Measurements from ENCODE around the gene DDX17. TPM values are rescaled to one million over a fixed set of nuclear protein-coding genes. Genes with fewer than 3 reads are reported as not detected.

The DDX17 gene
- total RNA-seq, 6 donors from 2014 or later = 428 to 2,078 (median 621) TPM

DNA sequence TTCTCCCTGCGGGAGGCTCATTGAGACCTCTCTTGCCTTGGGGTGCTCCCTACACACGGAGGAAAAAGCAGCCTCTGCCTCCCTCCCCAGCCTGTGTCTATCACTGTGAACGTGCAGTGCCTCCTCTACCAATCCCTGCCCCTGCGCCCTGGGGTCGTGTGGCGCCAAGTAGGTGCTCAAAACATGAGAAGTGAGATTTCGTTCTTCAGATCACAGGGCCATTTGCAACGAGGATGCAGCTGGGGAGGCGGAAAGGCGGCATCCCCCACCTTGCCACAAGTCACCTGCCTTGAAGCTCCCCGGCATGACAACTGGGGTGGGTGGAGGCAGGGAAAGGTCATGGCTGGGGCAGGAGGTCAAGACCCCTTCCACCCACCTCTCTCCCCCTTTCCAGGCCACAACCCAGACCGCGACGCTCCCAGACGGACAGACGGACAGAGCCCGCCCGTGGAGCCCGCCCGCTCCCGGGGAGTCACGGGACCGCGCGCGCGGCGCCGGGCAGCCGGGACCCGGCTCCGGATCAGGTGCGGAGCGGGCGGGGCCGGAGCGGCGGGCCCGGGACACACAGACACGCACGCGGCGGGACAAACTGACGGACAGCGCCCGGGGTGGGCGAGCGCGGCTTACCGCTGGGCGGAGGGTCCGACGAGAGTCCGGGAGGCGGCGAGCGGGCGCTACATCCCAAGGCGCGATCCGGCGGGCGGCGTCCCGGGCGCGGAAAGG is 51.6 kb downstream of the DDX17 start:
- peak in 1 of 2 donors; percentile 86 for DNase-seq

GRCh38 chr22:38453996-38454352 is 52.1 kb downstream of the DDX17 start:
- DNase-seq (no peak), ATAC-seq (ENCODE audit: low FRiP score in 2 of 2) (no peak)
- no peaks in the 10 kb centered on the region for H3K36me3 ChIP-seq
- 16 to 42% methylated on average over 2 to 3 of the region's 3 CpGs for WGBS, 2 donors
- TF ChIP-seq EP300 (IDR thresholded peaks at IDR 0.05) = no peak
- H3K27me3 ChIP-seq = peaks cover 3 to 35% (median 22%) of the 10 kb centered on the region in 4 donors
- no peak overlapping the region for H3K4me3 ChIP-seq
- H3K4me1 ChIP-seq = peaks cover 15 to 22% (median 18%) of the 10 kb centered on the region in 4 donors
- H3K27ac ChIP-seq = no peak overlapping the region
- H3K9me3 ChIP-seq = no peaks in the 10 kb centered on the region

More for the DNA sequence above, 51.6 kb downstream of the DDX17 start:
- Histone ChIP-seq H3K9me3 (no peaks in the 10 kb centered on the region), H3K27me3 (peaks cover 3 to 35% (median 22%) of the 10 kb centered on the region in 4 donors), H3K4me1 (peaks cover 15 to 22% (median 18%) of the 10 kb centered on the region in 4 donors), H3K4me3 (peak overlapping the region in 3 of 4 donors; percentile 41 to 52 (median 48)), H3K27ac (no peak overlapping the region), H3K36me3 (no peaks in the 10 kb centered on the region)
- no peak for TF ChIP-seq POLR2AphosphoS5 (IDR thresholded peaks at IDR 0.05)
- no peak for TF ChIP-seq POLR2A (IDR thresholded peaks at IDR 0.05)
- ATAC-seq (ENCODE audit: low FRiP score in 2 of 2) = no peak
- 9 to 26% methylated on average over 10 to 22 of the region's 67 CpGs for WGBS, 2 donors

DNA sequence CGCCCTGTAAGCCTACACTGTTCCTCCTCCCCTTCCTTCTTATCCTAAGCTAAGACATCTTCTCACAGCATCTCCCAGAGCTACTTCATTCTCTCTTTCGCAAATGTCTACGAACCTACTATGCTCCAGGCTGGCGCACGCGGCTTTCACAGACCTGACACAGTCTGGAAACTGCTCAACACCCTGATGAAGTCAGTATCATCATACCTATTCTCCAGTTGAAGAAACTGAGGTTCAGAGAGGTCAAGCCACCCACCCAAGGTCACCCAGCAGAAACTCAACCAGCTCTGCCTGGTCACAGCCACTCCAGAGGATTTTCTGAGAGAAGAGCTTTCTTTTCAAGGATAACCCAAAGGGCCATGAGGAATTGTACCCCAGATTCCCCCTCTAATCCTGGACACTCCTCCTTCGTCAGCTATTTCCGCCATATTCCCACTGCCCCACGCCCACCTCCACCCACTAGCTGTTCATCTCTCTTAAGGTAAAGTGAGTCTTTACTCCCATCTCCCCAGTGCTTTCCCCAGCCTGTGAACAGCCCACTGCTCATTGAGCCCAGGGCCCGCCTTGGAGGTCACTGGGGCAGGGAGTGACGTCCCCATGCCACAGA is 52.9 kb downstream of the DDX17 start:
- Histone ChIP-seq H3K27ac (no peak overlapping the region), H3K9me3 (no peaks in the 10 kb centered on the region), H3K36me3 (no peaks in the 10 kb centered on the region), H3K27me3 (peaks cover 3 to 35% (median 22%) of the 10 kb centered on the region in 4 donors), H3K4me1 (peaks cover 15 to 22% (median 18%) of the 10 kb centered on the region in 4 donors), H3K4me3 (no peak overlapping the region)
- 83 to 86% methylated on average over 11 of the region's 11 CpGs for WGBS, 2 donors
- TF ChIP-seq POLR2A (IDR thresholded peaks at IDR 0.05) (no peak), POLR2AphosphoS5 (IDR thresholded peaks at IDR 0.05) (no peak), EP300 (IDR thresholded peaks at IDR 0.05) (no peak)
- TF ChIP-seq, protein P1, sequence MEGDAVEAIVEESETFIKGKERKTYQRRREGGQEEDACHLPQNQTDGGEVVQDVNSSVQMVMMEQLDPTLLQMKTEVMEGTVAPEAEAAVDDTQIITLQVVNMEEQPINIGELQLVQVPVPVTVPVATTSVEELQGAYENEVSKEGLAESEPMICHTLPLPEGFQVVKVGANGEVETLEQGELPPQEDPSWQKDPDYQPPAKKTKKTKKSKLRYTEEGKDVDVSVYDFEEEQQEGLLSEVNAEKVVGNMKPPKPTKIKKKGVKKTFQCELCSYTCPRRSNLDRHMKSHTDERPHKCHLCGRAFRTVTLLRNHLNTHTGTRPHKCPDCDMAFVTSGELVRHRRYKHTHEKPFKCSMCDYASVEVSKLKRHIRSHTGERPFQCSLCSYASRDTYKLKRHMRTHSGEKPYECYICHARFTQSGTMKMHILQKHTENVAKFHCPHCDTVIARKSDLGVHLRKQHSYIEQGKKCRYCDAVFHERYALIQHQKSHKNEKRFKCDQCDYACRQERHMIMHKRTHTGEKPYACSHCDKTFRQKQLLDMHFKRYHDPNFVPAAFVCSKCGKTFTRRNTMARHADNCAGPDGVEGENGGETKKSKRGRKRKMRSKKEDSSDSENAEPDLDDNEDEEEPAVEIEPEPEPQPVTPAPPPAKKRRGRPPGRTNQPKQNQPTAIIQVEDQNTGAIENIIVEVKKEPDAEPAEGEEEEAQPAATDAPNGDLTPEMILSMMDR (IDR thresholded peaks at IDR 0.05) = no peak
- DNase-seq = no peak
- no peak for ATAC-seq (ENCODE audit: low FRiP score in 2 of 2)

- no peak for TF ChIP-seq EP300 (IDR thresholded peaks at IDR 0.05)
- Histone ChIP-seq H3K27me3 (peaks cover 3 to 35% (median 22%) of the 10 kb centered on the region in 4 donors), H3K4me3 (no peak overlapping the region), H3K9me3 (no peaks in the 10 kb centered on the region), H3K36me3 (no peaks in the 10 kb centered on the region), H3K4me1 (peaks cover 15 to 22% (median 18%) of the 10 kb centered on the region in 4 donors), H3K27ac (no peak overlapping the region)
- 30 to 32% methylated on average over 22 to 24 of the region's 25 CpGs for WGBS, 2 donors
- ATAC-seq (ENCODE audit: low FRiP score in 2 of 2) = no peak
- DNase-seq = peak in 1 of 2 donors; percentile 28
Measured at GRCh38 chr22:38452373-38453065, 53.6 kb downstream of the DDX17 start.

GRCh38 chr22:38451864-38452263 is 54.2 kb downstream of the DDX17 start:
- peaks cover 3 to 35% (median 22%) of the 10 kb centered on the region in 4 donors for H3K27me3 ChIP-seq

More at GRCh38 chr22:38451864-38452263, 54.2 kb downstream of the DDX17 start:
- 60 to 66% methylated on average over 1 to 4 of the region's 4 CpGs for WGBS, 2 donors
- no peak for ATAC-seq (ENCODE audit: low FRiP score in 2 of 2)
- DNase-seq = no peak
- H3K9me3 ChIP-seq = no peaks in the 10 kb centered on the region
- TF ChIP-seq, protein P1 (IDR thresholded peaks at IDR 0.05) = no peak
- no peak for TF ChIP-seq POLR2AphosphoS5 (IDR thresholded peaks at IDR 0.05)
- TF ChIP-seq EP300 (IDR thresholded peaks at IDR 0.05) = no peak
- no peak for TF ChIP-seq POLR2A (IDR thresholded peaks at IDR 0.05)
- H3K36me3 ChIP-seq = no peaks in the 10 kb centered on the region
- peaks cover 15 to 22% (median 18%) of the 10 kb centered on the region in 4 donors for H3K4me1 ChIP-seq
- no peak overlapping the region for H3K4me3 ChIP-seq
- H3K27ac ChIP-seq = no peak overlapping the region

All from upper lobe of left lung (tissue), 6 donors.